Heart left ventricle (tissue), 16 donors: ENCODE data around the gene IFRD2. TPM values are rescaled to one million over a fixed set of nuclear protein-coding genes. Genes with fewer than 3 reads are reported as not detected.

Experiments used
- ATAC-seq, 4 donors: fragments of 200-7000 bp; cut with Tn5 transposase; one replicate each; pipeline ENCODE4 v1.9.1; 2020 to 2022; ENCODE audit warnings: moderate library complexity in 4 of 4, mild to moderate bottlenecking in 3 of 4, moderate number of reproducible peaks in 1 of 4
- DNase-seq, 5 donors: peaks; one replicate each; pipeline ENCODE4 v3.0.0-alpha.2; 2020
- H3K27ac ChIP-seq, 12 donors: fragments of 200-600 bp; sonication (generic) in 4 of 12; one replicate each; pipeline versions ENCODE4 v1.5.0 to v1.8.0; 2016 to 2022; ENCODE audit warnings: mild to moderate bottlenecking in 2 of 12
- H3K27me3 ChIP-seq, 9 donors: fragments of 200-600 bp; sonication (generic) in 2 of 9; one replicate each; pipeline versions ENCODE4 v1.5.1 to v1.8.0; 2016 to 2022; ENCODE audit warnings: mild to moderate bottlenecking in 3 of 9
- H3K36me3 ChIP-seq, 9 donors: fragments of 200-600 bp; sonication (generic) in 2 of 9; one replicate each; pipeline versions ENCODE4 v1.5.0 to v1.8.0; 2018 to 2022; ENCODE audit warnings: mild to moderate bottlenecking in 2 of 9
- H3K4me1 ChIP-seq, 12 donors: fragments of 200-600 bp; sonication (generic) in 4 of 12; one replicate each; pipeline versions ENCODE4 v1.5.0 to v1.8.0; 2016 to 2022; ENCODE audit warnings: mild to moderate bottlenecking in 3 of 12
- H3K4me3 ChIP-seq, 12 donors: fragments of 200-600 bp; sonication (generic) in 4 of 12; one replicate each; pipeline versions ENCODE4 v1.5.0 to v1.8.0; 2017 to 2022; ENCODE audit warnings: mild to moderate bottlenecking in 9 of 12, moderate library complexity in 4 of 12
- H3K9me3 ChIP-seq, 12 donors: fragments of 200-600 bp; sonication (generic) in 4 of 12; one replicate each; pipeline versions ENCODE4 v1.5.0 to v1.8.0; 2016 to 2022; ENCODE audit warnings: mild to moderate bottlenecking in 1 of 12
- POLR2A ChIP-seq, 2 donors: fragments of 450-650 bp; IDR thresholded peaks; one replicate each; pipeline ENCODE4 v1.6.1; 2017; ENCODE audit warnings: antibody characterized with exemption in 2 of 2, mild to moderate bottlenecking in 2 of 2, moderate library complexity in 2 of 2
- WGBS, 4 donors: extraction: QIAGEN DNeasy Blood & Tissue Kit in 2 of 4; methylation state at CpG; one replicate each; pipeline versions ENCODE4 v1.1.5 to v1.1.7; 2013 to 2018; 5-methylcytosine and 5-hydroxymethylcytosine counted together
- intact Hi-C, 10 donors: fragments of 100-400 bp; cut with DNase I; formaldehyde crosslinking; loops; one replicate each; pipeline versions ENCODE4 v1.11.1 to v1.14.2; 2022
- polyA plus RNA-seq, 2 donors: library from polyadenylated mRNA; stranded (reverse); fragments of 200-250 nt; gene quantifications; one replicate each; pipeline ENCODE4 v1.2.3, GENCODE V29; 2013
- total RNA-seq, 9 donors: library from RNA; depleted of rRNA in 2 of 9; stranded (reverse); fragments of >200 nt in 2 of 9; fragmentation: NEBNext Ultra II Directional in 3 of 9; extraction: Animal tissue kit (Norgen Biotek cat#: 25700) in 3 of 9; gene quantifications; one replicate each; pipeline versions ENCODE4 v1.1.0 to v1.2.4, GENCODE V29; 2016 to 2023
- TF ChIP-seq, protein P1 (sequence below), 12 donors: fragments of 200-600 bp; sonication (generic) in 4 of 12; IDR thresholded peaks; one replicate each; pipeline versions ENCODE4 v1.5.0 to v1.8.0; 2018 to 2022; ENCODE audit warnings: antibody characterized with exemption in 12 of 12, mild to moderate bottlenecking in 5 of 12
- donor health status: ischemic (EF 13 %, LVEDD 7.1; RV severe dilation, severe dysfunction).
- donor health status: healthy with polysubstance abuse.
- donor health status: DM: no; HTN: yes; CAD: no.
- donor health status: DM: no; HTN: no; CAD: no.
- donor health status: ischemic (EF 25% LVEDD 6.9; RV normal size, moderate dysfunction).
- donor health status: ischemic (EF 25% LVEDD 5.7; RV mildly dilated, moderate dysfunction).
- donor health status: healthy.
- donor health status: DM: yes; HTN: yes; CAD: no.
- donor health status: ischemic (EF 35%, LVEDD 5.7; RV mildly dilated, moderate dysfunction).
- donor health status: nonischemic (EF 11% LVEDD 7.7; RV severe dilation, severe dysfunction).
- donor health status: DM: yes; HTN: yes; CAD: no.
- donor health status: PGD.
- donor health status: ischemic (EF 29% LVEDD 5.4; RV normal size, mild dysfunction).
- donor health status: nonischemic (EF 23%, LVEDD 6.1; RV moderate dilation, normal function).

IFRD2 gene
- total and polyA plus RNA-seq, 11 donors, result 47.5 to 106 (median 64.5) TPM

DNA sequence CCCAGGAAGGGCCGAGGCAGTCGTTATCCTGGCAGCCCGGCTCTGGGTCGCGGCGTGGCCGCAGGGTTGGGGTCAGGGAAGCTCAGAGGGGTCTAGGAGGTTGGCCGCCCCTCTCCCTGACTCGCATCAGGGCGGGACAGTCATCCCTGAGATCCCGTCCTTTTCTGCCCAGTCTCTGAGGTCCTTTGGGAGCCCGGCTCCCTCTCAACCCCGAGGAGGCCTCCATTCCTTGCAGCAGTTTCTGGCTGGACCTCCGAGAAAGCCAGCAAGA lies 29.8 kb upstream of the IFRD2 start:
- peaks cover 0 to 50% (median 43%) of the 10 kb centered on the region in 9 donors for H3K36me3 ChIP-seq
- H3K27ac ChIP-seq, result peak overlapping the region; percentile 93 to 99 (median 98)
- H3K4me3 ChIP-seq, result peak overlapping the region; percentile 22 to 97 (median 88)
- whole genome bisulfite sequencing, 4 donors, result 21 to 38% (median 22%) methylated on average over 1 to 14 of the region's 14 CpGs
- peaks cover 6 to 84% (median 63%) of the 10 kb centered on the region in 12 donors for H3K4me1 ChIP-seq
- no peak for DNase-seq
- intact Hi-C loops, result loop anchor here in 8 of 10 donors (1.0 to 10.0 kb wide), 7 partner anchors 22 to 130 kb away; partner anchors contain the start of genes GNAI2 (in 3 of the 8), LSMEM2 (in 2 of the 8) and GNAT1 (in 1 of the 8)
- no peak for ATAC-seq
- no peak for TF ChIP-seq POLR2A (IDR thresholded peaks at IDR 0.05)
- TF ChIP-seq, protein P1, sequence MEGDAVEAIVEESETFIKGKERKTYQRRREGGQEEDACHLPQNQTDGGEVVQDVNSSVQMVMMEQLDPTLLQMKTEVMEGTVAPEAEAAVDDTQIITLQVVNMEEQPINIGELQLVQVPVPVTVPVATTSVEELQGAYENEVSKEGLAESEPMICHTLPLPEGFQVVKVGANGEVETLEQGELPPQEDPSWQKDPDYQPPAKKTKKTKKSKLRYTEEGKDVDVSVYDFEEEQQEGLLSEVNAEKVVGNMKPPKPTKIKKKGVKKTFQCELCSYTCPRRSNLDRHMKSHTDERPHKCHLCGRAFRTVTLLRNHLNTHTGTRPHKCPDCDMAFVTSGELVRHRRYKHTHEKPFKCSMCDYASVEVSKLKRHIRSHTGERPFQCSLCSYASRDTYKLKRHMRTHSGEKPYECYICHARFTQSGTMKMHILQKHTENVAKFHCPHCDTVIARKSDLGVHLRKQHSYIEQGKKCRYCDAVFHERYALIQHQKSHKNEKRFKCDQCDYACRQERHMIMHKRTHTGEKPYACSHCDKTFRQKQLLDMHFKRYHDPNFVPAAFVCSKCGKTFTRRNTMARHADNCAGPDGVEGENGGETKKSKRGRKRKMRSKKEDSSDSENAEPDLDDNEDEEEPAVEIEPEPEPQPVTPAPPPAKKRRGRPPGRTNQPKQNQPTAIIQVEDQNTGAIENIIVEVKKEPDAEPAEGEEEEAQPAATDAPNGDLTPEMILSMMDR (IDR thresholded peaks at IDR 0.05), result no peak
- no peaks in the 10 kb centered on the region for H3K9me3 ChIP-seq
- no peaks in the 10 kb centered on the region for H3K27me3 ChIP-seq

DNA sequence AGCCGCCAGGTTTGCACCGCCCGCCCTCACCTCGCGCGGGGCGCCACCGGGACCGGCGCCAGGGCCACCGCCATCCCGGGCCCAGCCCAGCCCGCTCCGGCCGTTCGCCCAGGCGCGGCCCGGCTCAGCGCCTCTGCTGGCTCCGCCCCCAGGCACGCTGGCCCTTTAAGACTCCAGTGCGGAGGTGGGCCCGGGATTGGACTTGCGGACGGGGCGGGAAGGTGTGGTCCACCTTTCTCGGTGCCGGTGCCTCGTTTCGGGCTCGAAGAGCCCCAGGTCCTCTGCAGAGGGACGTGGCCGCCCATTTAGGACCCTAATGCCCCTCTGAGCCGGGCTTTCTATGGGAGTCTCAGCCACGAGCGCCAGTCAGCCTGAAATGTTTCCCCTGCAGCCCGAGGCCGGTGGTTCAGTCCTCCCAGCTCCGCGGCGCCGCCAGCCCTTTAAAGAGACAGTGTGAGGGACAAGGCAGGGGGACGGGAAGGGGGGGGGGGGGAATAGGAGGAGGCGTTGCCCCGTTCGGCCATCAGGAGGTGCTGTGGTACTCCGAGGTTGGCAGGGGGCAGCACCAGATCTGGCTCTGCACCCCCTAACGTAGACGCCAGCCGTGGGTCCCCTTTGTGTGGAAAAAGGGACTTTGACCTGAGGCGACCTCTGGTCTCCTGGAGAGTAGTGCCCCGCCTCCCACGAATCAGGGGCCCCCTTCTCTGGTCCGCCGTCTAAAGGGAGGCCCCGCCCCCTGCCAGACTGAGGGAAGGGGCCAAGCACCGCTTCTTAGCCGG lies 29.3 kb upstream of the IFRD2 start:
- Histone ChIP-seq H3K4me3 (peak overlapping the region; percentile 62 to 97 (median 88)), H3K9me3 (no peaks in the 10 kb centered on the region), H3K27ac (peak overlapping the region; percentile 93 to 99 (median 98)), H3K4me1 (peaks cover 5 to 85% (median 61%) of the 10 kb centered on the region in 12 donors), H3K36me3 (peaks cover 0 to 55% (median 48%) of the 10 kb centered on the region in 9 donors), H3K27me3 (no peaks in the 10 kb centered on the region)
- TF ChIP-seq, protein P1 (IDR thresholded peaks at IDR 0.05), result peak; percentile 27 to 80 (median 60)
- TF ChIP-seq POLR2A (IDR thresholded peaks at IDR 0.05), result peak in 1 of 2 donors; percentile 76
- peak; percentile 44 to 82 (median 68) for ATAC-seq
- WGBS, 4 donors, result 0 to 2% (median 1%) methylated on average over 10 to 59 of the region's 59 CpGs
- intact Hi-C loops, result loop anchor here in 9 of 10 donors (1.0 to 10.0 kb wide), 9 partner anchors 17 to 129 kb away; partner anchors contain the start of genes GNAI2 (in 3 of the 9), HYAL1 (in 2 of the 9), LSMEM2 (in 2 of the 9) and GNAT1 (in 1 of the 9)
- DNase-seq, result peak; percentile 91 to 95 (median 93)

DNA sequence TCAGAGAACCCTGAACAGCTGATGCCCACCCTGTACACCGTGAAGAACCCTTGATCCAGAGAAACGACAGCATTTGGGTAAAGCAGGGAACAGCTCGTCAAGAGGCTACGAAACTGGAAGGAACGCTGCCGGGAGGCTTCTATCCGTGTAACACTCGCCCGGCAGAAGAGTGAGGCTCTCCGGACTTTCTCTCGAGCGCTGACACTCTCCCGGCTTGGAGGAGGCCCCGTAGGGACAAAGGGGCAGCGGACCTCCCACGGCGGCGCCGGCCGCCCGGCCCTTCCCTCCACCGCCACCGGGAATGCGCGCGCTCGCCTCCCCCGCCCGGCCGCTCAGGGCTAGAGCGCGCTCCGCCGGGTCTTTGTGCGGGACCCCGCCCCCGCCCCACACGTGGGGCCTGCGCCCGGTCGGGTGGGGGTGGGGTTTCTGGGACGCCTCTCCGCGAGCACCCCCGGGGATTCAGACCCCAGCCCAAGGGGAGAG lies 28.7 kb upstream of the IFRD2 start:
- TF ChIP-seq, protein P1 (IDR thresholded peaks at IDR 0.05), result no peak
- TF ChIP-seq POLR2A (IDR thresholded peaks at IDR 0.05), result no peak
- H3K36me3 ChIP-seq, result peaks cover 0 to 56% (median 48%) of the 10 kb centered on the region in 9 donors
- peak overlapping the region; percentile 93 to 99 (median 98) for H3K27ac ChIP-seq
- peaks cover 5 to 88% (median 61%) of the 10 kb centered on the region in 12 donors for H3K4me1 ChIP-seq
- peak; percentile 84 to 89 (median 88) for DNase-seq
- WGBS, 4 donors, result 0 to 1% (median 0%) methylated on average over 19 to 45 of the region's 45 CpGs
- peak overlapping the region; percentile 62 to 97 (median 88) for H3K4me3 ChIP-seq
- intact Hi-C loops, result loop anchor here in 8 of 10 donors (2.0 to 10.0 kb wide), 7 partner anchors 16 to 129 kb away; partner anchors contain the start of genes GNAI2 (in 3 of the 8), HYAL1 (in 2 of the 8), LSMEM2 (in 2 of the 8) and GNAT1 (in 1 of the 8)
- no peaks in the 10 kb centered on the region for H3K9me3 ChIP-seq
- peak in 3 of 4 donors; percentile 11 to 71 (median 65) for ATAC-seq
- no peaks in the 10 kb centered on the region for H3K27me3 ChIP-seq
